CD4-positive, alpha-beta memory T cell (primary cell): ENCODE measurements around the gene LYVE1. TPM values are rescaled to one million over a fixed set of nuclear protein-coding genes. Genes with fewer than 3 reads are reported as not detected.

Experiments
- CTCF ChIA-PET: fragments of 350-600 bp; sonication (Branson Sonifier 250); formaldehyde crosslinking; loops from one replicate; lab custom pipeline; 2021; ENCODE audit warnings: inconsistent platforms; ENCODE audit not compliant: partially characterized antibody; lab: Charles Lee
- POLR2A ChIA-PET: fragments of 350-600 bp; sonication (Branson Sonifier 250); formaldehyde crosslinking; loops from one replicate; lab custom pipeline; 2021; ENCODE audit not compliant: partially characterized antibody; lab: Charles Lee
- DNase-seq, 5 donors: peaks; one replicate each; pipeline versions ENCODE4 v3.0.0 to v3.0.0-alpha.2; 2020 to 2022; ENCODE audit warnings: mixed read lengths in 1 of 5
- H3K27ac ChIP-seq: one replicate; pipeline ENCODE4 v1.7.0; 2013; ENCODE audit warnings: low read depth, low read length
- H3K27me3 ChIP-seq: 2 replicates; pipeline ENCODE4 v1.7.0; 2013; ENCODE audit warnings: mild to moderate bottlenecking, low read length, moderate library complexity; ENCODE audit not compliant: insufficient read depth
- H3K36me3 ChIP-seq: 2 replicates; pipeline ENCODE4 v1.7.0; 2013; ENCODE audit warnings: mild to moderate bottlenecking, low read length, moderate library complexity; ENCODE audit not compliant: insufficient read depth
- H3K4me1 ChIP-seq: 2 replicates; pipeline ENCODE4 v1.7.0; 2013; ENCODE audit warnings: mild to moderate bottlenecking, low read length, moderate library complexity; ENCODE audit not compliant: insufficient read depth
- H3K4me3 ChIP-seq, 2 donors: one replicate each; pipeline ENCODE4 v1.7.0; 2013; ENCODE audit warnings: low read length in 2 of 2, mild to moderate bottlenecking in 1 of 2
- H3K9me3 ChIP-seq, 2 donors: one replicate each; pipeline ENCODE4 v1.7.0; 2013; ENCODE audit warnings: low read length in 2 of 2, control low read depth in 1 of 2; ENCODE audit not compliant: control insufficient read depth in 1 of 2
- H3K27ac Mint-ChIP-seq, 7 donors: one replicate each; pipeline ENCODE4 v1.8.0; 2020 to 2021; ENCODE audit warnings: mixed read lengths in 7 of 7, mild to moderate bottlenecking in 6 of 7, inconsistent platforms in 3 of 7, moderate library complexity in 3 of 7
- H3K27me3 Mint-ChIP-seq, 2 donors: one replicate each; pipeline ENCODE4 v1.8.0; 2020 to 2021; ENCODE audit warnings: mixed read lengths in 2 of 2
- H3K36me3 Mint-ChIP-seq, 2 donors: one replicate each; pipeline ENCODE4 v1.8.0; 2020 to 2021; ENCODE audit warnings: mixed read lengths in 2 of 2, inconsistent platforms in 1 of 2, mild to moderate bottlenecking in 1 of 2
- H3K4me1 Mint-ChIP-seq, 4 donors: one replicate each; pipeline ENCODE4 v1.8.0; 2020 to 2021; ENCODE audit warnings: mixed read lengths in 4 of 4, mild to moderate bottlenecking in 1 of 4
- H3K4me3 Mint-ChIP-seq, 8 donors: one replicate each; pipeline ENCODE4 v1.8.0; 2020 to 2021; ENCODE audit warnings: mixed read lengths in 8 of 8, mild to moderate bottlenecking in 7 of 8, moderate library complexity in 6 of 8, inconsistent platforms in 3 of 8
- H3K9me3 Mint-ChIP-seq, 8 donors: one replicate each; pipeline ENCODE4 v1.8.0; 2020 to 2021; ENCODE audit warnings: mixed read lengths in 8 of 8, mild to moderate bottlenecking in 5 of 8, inconsistent platforms in 3 of 8, moderate library complexity in 1 of 8
- intact Hi-C: fragments of 100-400 bp; cut with micrococcal nuclease; formaldehyde crosslinking; loops from one replicate; pipeline ENCODE4 v1.15.1; 2023
- polyA plus RNA-seq, 2 donors: library from polyadenylated mRNA; unstranded; fragments of 300-500 nt; fragmentation: Illumina TruSeq; gene quantifications; one replicate each; pipeline ENCODE4 v1.2.3, GENCODE V29; 2021
- total RNA-seq, 2 experiments: library from RNA; stranded (reverse); gene quantifications; one replicate each; pipeline ENCODE4 v1.2.3, GENCODE V29; 2021

LYVE1 gene
- total and polyA plus RNA-seq, 4 experiments from 2014 or later = not detected

- peaks cover 15% of the 10 kb centered on the region for H3K36me3 ChIP-seq
- Mint-ChIP-seq H3K27ac (peak overlapping the region in 2 of 7 donors; percentile 7 to 70), H3K36me3 (peaks cover 41 to 48% of the 10 kb centered on the region in 2 donors), H3K4me1 (peaks cover 0 to 4% (median 1%) of the 10 kb centered on the region in 4 donors), H3K4me3 (no peak overlapping the region), H3K9me3 (no peaks in the 10 kb centered on the region), H3K27me3 (no peaks in the 10 kb centered on the region)
- H3K9me3 ChIP-seq = no peaks in the 10 kb centered on the region
- no peaks in the 10 kb centered on the region for H3K4me1 ChIP-seq
- DNase-seq = no peak
- H3K27me3 ChIP-seq = no peaks in the 10 kb centered on the region
- ChIA-PET CTCF (interaction anchor here (1.1 to 3.8 kb wide), 3 partner anchors 17 to 74 kb away, joined by 3 to 29 read pairs (median 4); partner anchors contain the start of gene RNF141), POLR2A (no interaction called here)
- H3K27ac ChIP-seq = no peak overlapping the region
- intact Hi-C loops = loop anchor here (10.0 kb wide), 1 partner anchor 104 kb away; no protein-coding TSS in a partner anchor
- H3K4me3 ChIP-seq = no peak overlapping the region
These were observed 49.6 kb downstream of the LYVE1 start for GRCh38 chr11:10518891-10519290.

DNA sequence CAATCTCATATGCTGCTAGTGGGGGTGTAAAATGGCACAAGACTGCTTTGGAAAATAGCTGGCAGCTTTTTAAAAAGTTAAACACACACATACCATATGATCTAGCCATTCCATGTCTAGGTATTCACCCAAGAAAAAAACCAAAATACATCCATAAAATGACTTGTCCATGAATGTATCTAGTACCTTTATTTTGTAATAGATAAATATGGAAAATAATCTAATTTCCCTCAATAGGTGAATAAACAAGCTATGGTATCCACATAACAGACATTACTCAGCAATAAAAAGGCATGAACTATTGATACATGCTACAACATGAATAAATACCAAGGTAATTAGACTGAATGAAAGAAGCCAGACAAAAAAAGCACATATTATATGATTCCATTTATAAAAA, 50.3 kb downstream of the LYVE1 start:
- peaks cover 15% of the 10 kb centered on the region for H3K36me3 ChIP-seq
- CTCF ChIA-PET = interaction anchor here (1.1 to 3.8 kb wide), 3 partner anchors 16 to 137 kb away, joined by 3 to 29 read pairs (median 10); partner anchors contain the start of gene RNF141

DNA sequence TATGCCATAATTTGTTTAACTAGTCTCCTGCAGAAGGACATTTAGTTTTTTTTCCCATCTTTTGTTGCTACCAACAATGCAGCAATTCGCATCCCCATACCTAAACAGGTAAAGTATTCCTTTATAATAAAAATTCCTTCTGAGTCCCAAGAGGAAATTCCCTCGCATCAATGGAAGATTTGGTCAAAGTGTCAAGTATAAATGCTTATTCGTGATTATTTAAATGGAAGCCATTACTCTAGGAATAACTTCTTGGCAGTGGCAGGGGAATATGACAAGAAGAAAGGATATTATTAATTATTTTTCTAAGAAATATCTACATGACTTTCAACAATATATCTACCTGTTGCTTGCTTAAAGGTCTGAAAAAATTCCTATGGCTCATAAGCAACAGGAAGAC, 53.0 kb downstream of the LYVE1 start:
- intact Hi-C loops = loop anchor here (10.0 kb wide), 1 partner anchor 101 kb away; no protein-coding TSS in a partner anchor
- peak overlapping the region in 1 of 7 donors; percentile 59 for H3K27ac Mint-ChIP-seq
- no peak for DNase-seq
- ChIA-PET POLR2A (no interaction called here), CTCF (interaction anchor here (0.8 kb wide), 1 partner anchor 138 kb away, joined by 3 read pairs; no protein-coding TSS in a partner anchor)
- H3K4me1 Mint-ChIP-seq = peaks cover 0 to 2% (median under 1%) of the 10 kb centered on the region in 4 donors
- H3K36me3 ChIP-seq = peaks cover 8% of the 10 kb centered on the region
- H3K4me1 ChIP-seq = no peaks in the 10 kb centered on the region
- H3K4me3 ChIP-seq = no peak overlapping the region
- H3K27me3 Mint-ChIP-seq = no peaks in the 10 kb centered on the region
- H3K27me3 ChIP-seq = no peaks in the 10 kb centered on the region
- H3K4me3 Mint-ChIP-seq = no peak overlapping the region
- no peak overlapping the region for H3K27ac ChIP-seq
- peaks cover 27 to 33% of the 10 kb centered on the region in 2 donors for H3K36me3 Mint-ChIP-seq
- no peaks in the 10 kb centered on the region for H3K9me3 Mint-ChIP-seq
- H3K9me3 ChIP-seq = no peaks in the 10 kb centered on the region

More for the DNA sequence above, 50.3 kb downstream of the LYVE1 start:
- no peak overlapping the region for H3K4me3 Mint-ChIP-seq
- H3K9me3 Mint-ChIP-seq = no peaks in the 10 kb centered on the region
- Histone ChIP-seq H3K4me1 (no peaks in the 10 kb centered on the region), H3K27me3 (no peaks in the 10 kb centered on the region), H3K27ac (no peak overlapping the region), H3K4me3 (no peak overlapping the region), H3K9me3 (no peaks in the 10 kb centered on the region)
- peaks cover 37 to 41% of the 10 kb centered on the region in 2 donors for H3K36me3 Mint-ChIP-seq
- no peaks in the 10 kb centered on the region for H3K27me3 Mint-ChIP-seq
- DNase-seq = no peak
- intact Hi-C loops = loop anchor here (10.0 kb wide), 1 partner anchor 103 kb away; no protein-coding TSS in a partner anchor
- H3K4me1 Mint-ChIP-seq = peaks cover 0 to 2% (median under 1%) of the 10 kb centered on the region in 4 donors
- H3K27ac Mint-ChIP-seq = peak overlapping the region in 2 of 7 donors; percentile 18 to 33
- POLR2A ChIA-PET = interaction anchor here (0.6 kb wide), 1 partner anchor 22 kb away, joined by 4 read pairs; no protein-coding TSS in a partner anchor

DNA sequence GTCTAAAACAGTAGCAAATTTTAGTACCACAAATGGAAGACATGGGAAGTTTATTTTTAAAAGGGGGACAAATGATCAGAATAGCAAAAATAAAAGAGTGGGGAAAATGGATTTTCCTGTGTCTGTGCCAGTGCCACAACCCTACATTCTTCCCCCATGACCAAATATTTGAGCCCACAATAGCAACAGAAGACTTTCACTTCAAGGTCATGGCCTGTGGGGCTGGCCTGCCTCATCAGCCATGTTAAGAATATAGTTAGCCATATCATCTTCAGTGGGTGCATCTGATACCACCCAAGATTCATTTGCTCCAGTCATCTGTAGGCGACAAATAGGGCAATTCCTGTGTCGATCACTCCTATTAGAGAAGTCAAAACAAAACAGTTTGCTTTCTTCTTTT, 53.8 kb downstream of the LYVE1 start:
- Mint-ChIP-seq H3K27ac (peak overlapping the region in 1 of 7 donors; percentile 50), H3K36me3 (peaks cover 27 to 32% of the 10 kb centered on the region in 2 donors), H3K4me3 (no peak overlapping the region), H3K4me1 (peaks cover 0 to 2% (median under 1%) of the 10 kb centered on the region in 4 donors), H3K27me3 (no peaks in the 10 kb centered on the region), H3K9me3 (no peaks in the 10 kb centered on the region)
- DNase-seq = no peak
- no peaks in the 10 kb centered on the region for H3K4me1 ChIP-seq
- H3K27me3 ChIP-seq = no peaks in the 10 kb centered on the region
- ChIA-PET POLR2A (no interaction called here), CTCF (interaction anchor here (0.8 kb wide), 2 partner anchors 26 to 139 kb away, joined by 3 read pairs; partner anchors contain the start of gene RNF141)
- H3K27ac ChIP-seq = no peak overlapping the region
- intact Hi-C loops = loop anchor here (1.0 to 10.0 kb wide), 3 partner anchors 100 to 221 kb away; no protein-coding TSS in a partner anchor
- peaks cover 8% of the 10 kb centered on the region for H3K36me3 ChIP-seq
- H3K4me3 ChIP-seq = no peak overlapping the region
- no peaks in the 10 kb centered on the region for H3K9me3 ChIP-seq

DNA sequence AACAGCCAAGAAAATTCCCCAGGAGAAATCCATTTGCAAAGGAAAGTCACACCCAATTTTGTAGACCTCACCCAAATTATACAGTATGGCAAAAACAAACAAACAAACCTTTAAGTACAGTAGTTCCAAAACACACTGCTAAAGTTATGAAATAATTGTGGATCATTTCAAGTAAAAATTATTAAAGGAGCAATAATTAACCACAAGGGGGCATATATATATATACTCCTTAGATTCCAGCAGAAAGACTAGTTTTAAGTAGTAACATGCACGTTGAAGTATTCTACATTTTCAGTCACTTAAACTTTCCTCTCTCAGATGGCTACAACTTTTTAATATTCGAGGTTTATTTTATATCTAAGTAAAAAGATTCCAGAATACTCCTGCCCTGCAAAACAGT, 54.3 kb downstream of the LYVE1 start:
- Mint-ChIP-seq H3K9me3 (no peaks in the 10 kb centered on the region), H3K27ac (peak overlapping the region in 3 of 7 donors; percentile 8 to 89 (median 9)), H3K4me1 (peaks cover 0 to 2% (median under 1%) of the 10 kb centered on the region in 4 donors), H3K4me3 (no peak overlapping the region), H3K36me3 (peaks cover 27% of the 10 kb centered on the region in 2 donors), H3K27me3 (no peaks in the 10 kb centered on the region)
- Histone ChIP-seq H3K9me3 (no peaks in the 10 kb centered on the region), H3K4me1 (no peaks in the 10 kb centered on the region), H3K27ac (no peak overlapping the region), H3K36me3 (peaks cover 8% of the 10 kb centered on the region), H3K27me3 (no peaks in the 10 kb centered on the region), H3K4me3 (no peak overlapping the region)
- intact Hi-C loops = loop anchor here (1.0 to 10.0 kb wide), 3 partner anchors 99 to 221 kb away; no protein-coding TSS in a partner anchor
- CTCF ChIA-PET = interaction anchor here (0.8 to 1.3 kb wide), 2 partner anchors 27 to 139 kb away, joined by 3 read pairs; partner anchors contain the start of gene RNF141
- no peak for DNase-seq
- POLR2A ChIA-PET = no interaction called here

GRCh38 chr11:10511181-10511621, 57.3 kb downstream of the LYVE1 start:
- no peaks in the 10 kb centered on the region for H3K4me1 Mint-ChIP-seq
- H3K27ac ChIP-seq = no peak overlapping the region
- no peaks in the 10 kb centered on the region for H3K9me3 Mint-ChIP-seq
- H3K27ac Mint-ChIP-seq = peak overlapping the region in 1 of 7 donors; percentile 3
- peaks cover 16 to 25% of the 10 kb centered on the region in 2 donors for H3K36me3 Mint-ChIP-seq
- no peak for DNase-seq
- no peak overlapping the region for H3K4me3 ChIP-seq
- H3K27me3 Mint-ChIP-seq = no peaks in the 10 kb centered on the region
- ChIA-PET POLR2A (no interaction called here), CTCF (interaction anchor here (2.3 kb wide), 1 partner anchor 98 kb away, joined by 11 read pairs; no protein-coding TSS in a partner anchor)
- H3K36me3 ChIP-seq = peaks cover 5% of the 10 kb centered on the region
- H3K4me3 Mint-ChIP-seq = no peak overlapping the region
- intact Hi-C loops = loop anchor here (10.0 kb wide), 1 partner anchor 96 kb away; no protein-coding TSS in a partner anchor
- no peaks in the 10 kb centered on the region for H3K27me3 ChIP-seq
- no peaks in the 10 kb centered on the region for H3K9me3 ChIP-seq
- no peaks in the 10 kb centered on the region for H3K4me1 ChIP-seq
